ENCODE data around the gene SH3BP4. TPM values are rescaled to one million over a fixed set of nuclear protein-coding genes. Genes with fewer than 3 reads are reported as not detected.

Gene SH3BP4
- total and polyA plus RNA-seq, 10 of the 15 experiments (the other 5 are each of a cell fraction or from before 2014, with no cell fraction given): 0.03 to 0.36 TPM; not detected in 8

GRCh38 chr2:235096447-235096846 is 144.6 kb downstream of the SH3BP4 start:
- in situ Hi-C loops (cut with MboI) (no loop called here), intact Hi-C loops (cut with micrococcal nuclease; ENCODE audit: unreplicated experiment) (no loop called here)
- Histone ChIP-seq H3K4me3 (no peak overlapping the region), H4K20me1 (ENCODE audit: control insufficient read depth, insufficient read depth) (no peaks in the 10 kb centered on the region), H3K4me2 (ENCODE audit: control insufficient read depth, insufficient read depth) (no peak overlapping the region), H3K27ac (ENCODE audit: control insufficient read depth, insufficient read depth) (no peak overlapping the region), H3K36me3 (ENCODE audit: control insufficient read depth in 2 of 2, insufficient read depth in 2 of 2, low read length in 1 of 2) (no peaks in the 10 kb centered on the region), H3K9ac (ENCODE audit: control insufficient read depth, insufficient read depth, low read length) (no peak overlapping the region), H3K27me3 (replicated peaks in 1 of 2; ENCODE audit: control insufficient read depth in 2 of 2, insufficient read depth in 2 of 2, low read length in 1 of 2) (no peaks in the 10 kb centered on the region; a peak in 2 of 4 replicates), H3K79me2 (ENCODE audit: control insufficient read depth, insufficient read depth, low read length) (no peaks in the 10 kb centered on the region), H2AFZ (ENCODE audit: control insufficient read depth, low read depth, low read length) (no peak overlapping the region), H3K9me3 (replicated peaks; ENCODE audit: control insufficient read depth, insufficient read depth, low read length) (no peaks in the 10 kb centered on the region), H3K4me1 (ENCODE audit: control insufficient read depth, insufficient read depth, low read length) (no peaks in the 10 kb centered on the region)
- POLR2A ChIA-PET: no interaction called here
- DNase-seq (ENCODE audit: low read depth, low spot score) (no peak), FAIRE-seq (no peak), ATAC-seq (no peak)
- BruUV-seq (replicated peaks): no TSS peak
- CTCF ChIA-PET: no interaction called here
- WGBS (ENCODE audit: insufficient coverage, insufficient replicate concordance, low lambda C conversion rate, missing lambda C conversion rate): 70% methylated on average over 4 of the region's 4 CpGs
- SMC1A ChIA-PET (ENCODE audit: uncharacterized antibody, unreplicated experiment): no interaction called here
- RAD21 ChIA-PET (ENCODE audit: unreplicated experiment): no interaction called here
- no peak for TF ChIP-seq NKRF (conservative IDR thresholded peaks at IDR 0.05)
- no peak for TF ChIP-seq NR2F1 (conservative IDR thresholded peaks at IDR 0.05)
- TF ChIP-seq NRF1 (conservative IDR thresholded peaks at IDR 0.05; ENCODE audit: low read depth, low read length): no peak
- no peak for TF ChIP-seq GATAD2B (conservative IDR thresholded peaks at IDR 0.05; ENCODE audit: low read depth)
- TF ChIP-seq E2F8 (IDR thresholded peaks at IDR 0.05; ENCODE audit: low read depth, partially characterized antibody): no peak
- TF ChIP-seq BRCA1 (IDR thresholded peaks at IDR 0.05; ENCODE audit: low read depth, low read length): no peak
- TF ChIP-seq GABPA (IDR thresholded peaks at IDR 0.05; ENCODE audit: low read depth): no peak
- no peak for TF ChIP-seq PAX8 (IDR thresholded peaks at IDR 0.05)
- TF ChIP-seq ATF2 (IDR thresholded peaks at IDR 0.05; ENCODE audit: low read length): no peak
- TF ChIP-seq HSF1 (IDR thresholded peaks at IDR 0.05; ENCODE audit: low read depth, low read length): no peak
- no peak for TF ChIP-seq ZBTB40 (IDR thresholded peaks at IDR 0.05; ENCODE audit: borderline replicate concordance)

Measured in GM12878 (cell line).